ENCODE measurements around the gene CD209.

Gene CD209

GRCh38 chr19:7736148-7736547 lies 11.2 kb downstream of the CD209 start:
- DNase-seq: no peak

- no peak for DNase-seq
Observed at GRCh38 chr19:7734220-7735203, 12.8 kb downstream of the CD209 start.

- no peak for DNase-seq
Observed at GRCh38 chr19:7733376-7733775, 14.0 kb downstream of the CD209 start.

GRCh38 chr19:7732045-7732444 lies 15.3 kb downstream of the CD209 start, which contains the start of gene CLEC4G:
CLEC4G (minus strand) TSS chr19:7732110; CDS start chr19:7732102, 8 bp downstream.
- DNase-seq: no peak

GRCh38 chr19:7731615-7732014 lies 15.7 kb downstream of the CD209 start:
- DNase-seq: no peak

- no peak for DNase-seq
Observed at GRCh38 chr19:7731218-7731595, 16.1 kb downstream of the CD209 start.

- no peak for DNase-seq
Observed at GRCh38 chr19:7730286-7731217, 16.8 kb downstream of the CD209 start.

GRCh38 chr19:7729831-7730285 lies 17.5 kb downstream of the CD209 start:
- no peak for DNase-seq

GRCh38 chr19:7729211-7729610 lies 18.1 kb downstream of the CD209 start:
- DNase-seq: no peak

- no peak for DNase-seq
Observed at GRCh38 chr19:7725791-7726190, 21.5 kb downstream of the CD209 start.

GRCh38 chr19:7722231-7722651 lies 25.1 kb downstream of the CD209 start:
- DNase-seq: no peak

GRCh38 chr19:7720351-7720750 lies 27.0 kb downstream of the CD209 start:
- DNase-seq: no peak

GRCh38 chr19:7718668-7719067 lies 28.7 kb downstream of the CD209 start:
- DNase-seq: no peak

GRCh38 chr19:7716762-7717161 lies 30.6 kb downstream of the CD209 start:
- DNase-seq: no peak

- no peak for DNase-seq
Observed at GRCh38 chr19:7715671-7716070, 31.7 kb downstream of the CD209 start.

- DNase-seq: no peak
Observed at GRCh38 chr19:7710616-7711015, 36.7 kb downstream of the CD209 start.

GRCh38 chr19:7709932-7710460 lies 37.3 kb downstream of the CD209 start:
- DNase-seq: no peak

- no peak for DNase-seq
Observed at GRCh38 chr19:7706955-7707456, 40.3 kb downstream of the CD209 start.

GRCh38 chr19:7706188-7706954 lies 41.0 kb downstream of the CD209 start:
- DNase-seq: no peak

- no peak for DNase-seq
Observed at GRCh38 chr19:7705387-7706187, 41.7 kb downstream of the CD209 start.

All from NCI-H345 (cell line).